CD4-positive, alpha-beta T cell treated with Interleukin-17A for 4 hours (primary cell): ENCODE results near the gene ALK.

ENCODE experiments used
- DNase-seq: peaks from one replicate; pipeline ENCODE4 v3.0.0-alpha.2; 2020; ENCODE audit warnings: mixed read lengths

The ALK gene

GRCh38 chr2:29394311-29394980 lies 526.9 kb downstream of the ALK start:
- no peak for DNase-seq

GRCh38 chr2:29393676-29394075 lies 527.7 kb downstream of the ALK start:
- DNase-seq, result no peak

GRCh38 chr2:29392774-29393173 lies 528.6 kb downstream of the ALK start:
- no peak for DNase-seq

GRCh38 chr2:29390136-29390535 lies 531.2 kb downstream of the ALK start:
- no peak for DNase-seq

- DNase-seq, result no peak
Measured at GRCh38 chr2:29389686-29390085, 531.7 kb downstream of the ALK start.

- no peak for DNase-seq
Measured at GRCh38 chr2:29388071-29388470, 533.3 kb downstream of the ALK start.

- DNase-seq, result no peak
Measured at GRCh38 chr2:29382486-29382885, 538.9 kb downstream of the ALK start.

- no peak for DNase-seq
Measured at GRCh38 chr2:29377788-29378187, 543.6 kb downstream of the ALK start.

- DNase-seq, result no peak
Measured at GRCh38 chr2:29376541-29376940, 544.8 kb downstream of the ALK start.

GRCh38 chr2:29375843-29376242 lies 545.5 kb downstream of the ALK start:
- no peak for DNase-seq

GRCh38 chr2:29374823-29375222 lies 546.6 kb downstream of the ALK start:
- no peak for DNase-seq

GRCh38 chr2:29373870-29374269 lies 547.5 kb downstream of the ALK start:
- DNase-seq, result no peak

GRCh38 chr2:29372185-29372584 lies 549.2 kb downstream of the ALK start:
- DNase-seq, result no peak

- no peak for DNase-seq
Measured at GRCh38 chr2:29370581-29371125, 550.7 kb downstream of the ALK start.

- no peak for DNase-seq
Measured at GRCh38 chr2:29370173-29370572, 551.2 kb downstream of the ALK start.

GRCh38 chr2:29368659-29369040 lies 552.7 kb downstream of the ALK start:
- no peak for DNase-seq

GRCh38 chr2:29367986-29368658 lies 553.3 kb downstream of the ALK start:
- no peak for DNase-seq

GRCh38 chr2:29363111-29363510 lies 558.3 kb downstream of the ALK start:
- DNase-seq, result no peak

- DNase-seq, result no peak
Measured at GRCh38 chr2:29361231-29361630, 560.2 kb downstream of the ALK start.

GRCh38 chr2:29360016-29360784 lies 561.2 kb downstream of the ALK start:
- DNase-seq, result no peak

- DNase-seq, result no peak
Measured at GRCh38 chr2:29353403-29353991, 567.9 kb downstream of the ALK start.

- no peak for DNase-seq
Measured at GRCh38 chr2:29351916-29352591, 569.3 kb downstream of the ALK start.

GRCh38 chr2:29351248-29351647 lies 570.1 kb downstream of the ALK start:
- no peak for DNase-seq
